Right lobe of liver (tissue), 6 donors: ENCODE measurements around the gene CPNE2. TPM values are rescaled to one million over a fixed set of nuclear protein-coding genes. Genes with fewer than 3 reads are reported as not detected.

Experiments used
- ATAC-seq, 4 donors: fragments of 200-7000 bp; cut with Tn5 transposase; one replicate each; pipeline ENCODE4 v1.9.1; 2020; ENCODE audit warnings: mild to moderate bottlenecking in 4 of 4, moderate library complexity in 4 of 4
- DNase-seq, 3 donors: peaks; one replicate each; pipeline ENCODE4 v3.0.0-alpha.2; 2020
- H3K27ac ChIP-seq, 3 donors: fragments of 200-600 bp; one replicate each; pipeline ENCODE4 v1.8.0; 2022
- H3K27me3 ChIP-seq, 2 donors: fragments of 200-600 bp; one replicate each; pipeline ENCODE4 v1.8.0; 2022
- H3K36me3 ChIP-seq, 4 donors: fragments of 200-600 bp; sonication (generic) in 1 of 4; one replicate each; pipeline versions ENCODE4 v1.5.1 to v1.8.0; 2017 to 2022; ENCODE audit warnings: control low read depth in 1 of 4
- H3K4me1 ChIP-seq, 4 donors: fragments of 200-600 bp; sonication (generic) in 1 of 4; one replicate each; pipeline versions ENCODE4 v1.5.1 to v1.8.0; 2017 to 2022; ENCODE audit warnings: control low read depth in 1 of 4
- H3K4me3 ChIP-seq, 3 donors: fragments of 200-600 bp; one replicate each; pipeline ENCODE4 v1.8.0; 2022
- H3K9me3 ChIP-seq, 4 donors: fragments of 200-600 bp; sonication (generic) in 1 of 4; one replicate each; pipeline versions ENCODE4 v1.5.1 to v1.8.0; 2017 to 2022; ENCODE audit warnings: control low read depth in 1 of 4
- CTCF ChIP-seq, 4 donors: fragments of 200-600 bp in 3 of 4; fragments of 450-650 bp in 1 of 4; IDR thresholded peaks; one replicate each; pipeline versions ENCODE4 v1.5.1 to v1.8.0; 2016 to 2022; ENCODE audit warnings: antibody characterized with exemption in 4 of 4, mild to moderate bottlenecking in 2 of 4
- POLR2A ChIP-seq: fragments of 450-650 bp; IDR thresholded peaks from one replicate; pipeline ENCODE4 v1.6.1; 2017; ENCODE audit warnings: antibody characterized with exemption, mild to moderate bottlenecking
- WGBS: methylation state at CpG from one replicate; pipeline ENCODE4 v1.1.6; 2018; ENCODE audit warnings: low coverage, low lambda C conversion rate; ENCODE audit not compliant: insufficient coverage; ENCODE audit errors: missing lambda C conversion rate; 5-methylcytosine and 5-hydroxymethylcytosine counted together
- intact Hi-C, 2 donors: fragments of 100-400 bp; cut with DNase I; formaldehyde crosslinking; loops; one replicate each; pipeline versions ENCODE4 v1.11.2 to v1.14.1; 2022
- total RNA-seq, 6 experiments: library from RNA; depleted of rRNA in 2 of 6; stranded (reverse); fragments of >200 nt in 2 of 6; fragmentation: NEBNext Ultra II Directional in 3 of 6; extraction: Animal tissue kit (Norgen Biotek cat#: 25700) in 3 of 6; gene quantifications; one replicate each; pipeline versions ENCODE4 v1.1.0 to v1.2.4, GENCODE V29; 2016 to 2023
- donor health status: DM: no; HTN: yes; CAD: no.
- donor health status: DM: no; HTN: no; CAD: no.
- donor health status: DM: no; HTN: no; CAD: no.
- donor health status: DM: no; HTN: yes; CAD: no.
- donor health status: DM: no; HTN: yes; CAD: no.

Gene CPNE2
- total RNA-seq, 6 experiments from 2014 or later, result 4.0 to 10.9 (median 9.7) TPM

GRCh38 chr16:57165483-57165882, 73.1 kb downstream of the CPNE2 start:
- WGBS, result 33% methylated on average over 5 of the region's 5 CpGs
- TF ChIP-seq POLR2A (no peak), CTCF (IDR thresholded peaks at IDR 0.05) (no peak)
- Histone ChIP-seq H3K9me3 (no peaks in the 10 kb centered on the region), H3K4me3 (no peak overlapping the region), H3K27me3 (no peaks in the 10 kb centered on the region), H3K4me1 (peaks cover 0 to 17% (median 5%) of the 10 kb centered on the region in 4 donors), H3K36me3 (peaks cover 0 to 42% (median 7%) of the 10 kb centered on the region in 4 donors), H3K27ac (no peak overlapping the region)
- ATAC-seq, result peak; percentile 46 to 67 (median 62)
- DNase-seq, result no peak
- intact Hi-C loops, result loop anchor here in 1 of 2 donors (10.0 kb wide), 1 partner anchor 81 kb away; no protein-coding TSS in a partner anchor

- intact Hi-C loops, result loop anchor here in 1 of 2 donors (10.0 kb wide), 1 partner anchor 81 kb away; no protein-coding TSS in a partner anchor
- 31% methylated on average over 3 of the region's 3 CpGs for WGBS
- Histone ChIP-seq H3K27ac (no peak overlapping the region), H3K27me3 (no peaks in the 10 kb centered on the region), H3K4me1 (peaks cover 0 to 17% (median 5%) of the 10 kb centered on the region in 4 donors), H3K36me3 (peaks cover 0 to 42% (median 7%) of the 10 kb centered on the region in 4 donors), H3K4me3 (no peak overlapping the region), H3K9me3 (no peaks in the 10 kb centered on the region)
- DNase-seq (no peak), ATAC-seq (peak; percentile 26 to 67 (median 54))
- TF ChIP-seq POLR2A (no peak), CTCF (IDR thresholded peaks at IDR 0.05) (no peak)
Measured at GRCh38 chr16:57165938-57166337, 73.6 kb downstream of the CPNE2 start.

GRCh38 chr16:57166451-57166850, 74.1 kb downstream of the CPNE2 start:
- H3K4me1 ChIP-seq, result peaks cover 0 to 17% (median 5%) of the 10 kb centered on the region in 4 donors
- DNase-seq (no peak), ATAC-seq (peak; percentile 37 to 56 (median 38))
- H3K27me3 ChIP-seq, result no peaks in the 10 kb centered on the region
- no peak for TF ChIP-seq POLR2A
- TF ChIP-seq CTCF (IDR thresholded peaks at IDR 0.05), result no peak
- H3K4me3 ChIP-seq, result no peak overlapping the region
- no peaks in the 10 kb centered on the region for H3K9me3 ChIP-seq
- intact Hi-C loops, result loop anchor here in 1 of 2 donors (10.0 kb wide), 1 partner anchor 82 kb away; no protein-coding TSS in a partner anchor
- H3K27ac ChIP-seq, result no peak overlapping the region
- H3K36me3 ChIP-seq, result peaks cover 0 to 45% (median 7%) of the 10 kb centered on the region in 4 donors

- WGBS, result 50% methylated on average over 7 of the region's 7 CpGs
- Histone ChIP-seq H3K4me1 (peaks cover 0 to 17% (median 5%) of the 10 kb centered on the region in 4 donors), H3K27me3 (no peaks in the 10 kb centered on the region), H3K4me3 (no peak overlapping the region), H3K27ac (no peak overlapping the region), H3K36me3 (peaks cover 0 to 46% (median 8%) of the 10 kb centered on the region in 4 donors), H3K9me3 (no peaks in the 10 kb centered on the region)
- TF ChIP-seq CTCF (IDR thresholded peaks at IDR 0.05), result no peak
- no peak for TF ChIP-seq POLR2A
- DNase-seq, result no peak
- peak; percentile 51 to 68 (median 62) for ATAC-seq
- intact Hi-C loops, result loop anchor here in 1 of 2 donors (10.0 kb wide), 1 partner anchor 82 kb away; no protein-coding TSS in a partner anchor
Measured at GRCh38 chr16:57166951-57167350, 74.6 kb downstream of the CPNE2 start.
